IMR-90 (cell line): Measurements from ENCODE around the gene TSPAN17. TPM values are rescaled to one million over a fixed set of nuclear protein-coding genes. Genes with fewer than 3 reads are reported as not detected.

Experiments
- ATAC-seq: fragments of 200-7000 bp; cut with Tn5 transposase; 2 replicates; pipeline ENCODE4 v1.9.1; 2020; ENCODE audit warnings: low read depth, mild to moderate bottlenecking, moderate library complexity
- BruUV-seq: library from RNA; stranded (reverse); fragments of 400-500 nt; replicated peaks from 2 replicates; lab custom pipeline; 2021; lab: Mats Ljungman, UMichigan
- CTCF ChIA-PET: fragments of 300-600 bp; formaldehyde crosslinking; extraction: SDS; loops from one replicate; lab custom pipeline; 2021; ENCODE audit warnings: antibody characterized with exemption; lab: Yijun Ruan, JAX
- POLR2A ChIA-PET: fragments of 300-600 bp; sonication (Branson Sonifier 250); formaldehyde crosslinking; loops from one replicate; lab custom pipeline; 2022; ENCODE audit warnings: antibody characterized with exemption; ENCODE audit not compliant: unreplicated experiment; lab: Charles Lee
- DNase-seq: peaks from one replicate; pipeline ENCODE4 v3.0.0; 2013
- H2AFZ ChIP-seq: replicated peaks from 2 replicates; pipeline ENCODE3; 2013; ENCODE audit warnings: low read length, mild to moderate bottlenecking; ENCODE audit not compliant: poor library complexity
- H2AK5ac ChIP-seq: 2 replicates; pipeline ENCODE4 v1.6.1; 2013; ENCODE audit warnings: low read depth, low read length, inconsistent platforms
- H2AK9ac ChIP-seq: replicated peaks from 2 replicates; pipeline ENCODE3; 2013; ENCODE audit warnings: mild to moderate bottlenecking, low read depth, low read length, moderate library complexity; ENCODE audit not compliant: poor library complexity
- H2BK120ac ChIP-seq: 2 replicates; pipeline ENCODE4 v1.6.1; 2013; ENCODE audit warnings: low read depth, low read length, inconsistent platforms
- H2BK15ac ChIP-seq: 3 replicates; pipeline ENCODE4 v1.6.1; 2013; ENCODE audit warnings: low read depth, low read length, inconsistent platforms
- H2BK20ac ChIP-seq: 2 replicates; pipeline ENCODE4 v1.6.1; 2013; ENCODE audit warnings: low read depth, mild to moderate bottlenecking, inconsistent platforms, low read length, moderate library complexity
- H2BK5ac ChIP-seq: 2 replicates; pipeline ENCODE4 v1.6.1; 2013; ENCODE audit warnings: mild to moderate bottlenecking, low read depth, low read length, inconsistent platforms; ENCODE audit not compliant: poor library complexity, severe bottlenecking
- H3K14ac ChIP-seq: replicated peaks from 2 replicates; pipeline ENCODE4 v1.6.1; 2013; ENCODE audit warnings: low read depth, low read length, inconsistent platforms
- H3K18ac ChIP-seq: 2 replicates; pipeline ENCODE4 v1.6.1; 2013; ENCODE audit warnings: low read depth, low read length, control low read depth
- H3K23ac ChIP-seq: 2 replicates; pipeline ENCODE4 v1.6.1; 2013; ENCODE audit warnings: low read depth, low read length, inconsistent platforms
- H3K27ac ChIP-seq: 2 replicates; pipeline ENCODE4 v1.5.1; 2013; ENCODE audit warnings: mild to moderate bottlenecking, control low read depth, low read length; ENCODE audit not compliant: insufficient read depth
- H3K27me3 ChIP-seq: 2 replicates; pipeline ENCODE4 v1.6.1; 2013; ENCODE audit warnings: low read length; ENCODE audit not compliant: control insufficient read depth, insufficient read depth
- H3K36me3 ChIP-seq: 2 replicates; pipeline ENCODE4 v1.6.1; 2013; ENCODE audit warnings: low read length, mixed read lengths; ENCODE audit not compliant: control insufficient read depth, insufficient read depth
- H3K4ac ChIP-seq: 2 replicates; pipeline ENCODE4 v1.6.1; 2013; ENCODE audit warnings: low read depth, low read length, inconsistent platforms
- H3K4me1 ChIP-seq: 2 replicates; pipeline ENCODE4 v1.6.1; 2013; ENCODE audit warnings: low read length, mixed read lengths; ENCODE audit not compliant: control insufficient read depth, insufficient read depth
- H3K4me2 ChIP-seq: 2 replicates; pipeline ENCODE4 v1.6.1; 2013; ENCODE audit warnings: low read depth, mild to moderate bottlenecking, control low read depth, low read length, moderate library complexity
- H3K4me3 ChIP-seq: 2 replicates; pipeline ENCODE4 v1.5.1; 2013; ENCODE audit warnings: low read depth, mild to moderate bottlenecking, control low read depth, low read length, moderate library complexity; ENCODE audit not compliant: insufficient read depth
- H3K56ac ChIP-seq: 2 replicates; pipeline ENCODE4 v1.6.1; 2013; ENCODE audit warnings: low read length, inconsistent platforms; ENCODE audit not compliant: insufficient read depth; ENCODE audit errors: extremely low read depth
- H3K79me1 ChIP-seq, 2 experiments: 2 replicates each; pipeline ENCODE4 v1.6.1; 2013; ENCODE audit warnings: low read length in 2 of 2, inconsistent platforms in 1 of 2, low read depth in 1 of 2
- H3K9ac ChIP-seq: 2 replicates; pipeline ENCODE4 v1.6.1; 2013; ENCODE audit warnings: low read depth, low read length, control low read depth
- H3K9me1 ChIP-seq: 2 replicates; pipeline ENCODE4 v1.6.1; 2013; ENCODE audit warnings: low read length, inconsistent platforms; ENCODE audit not compliant: insufficient read depth
- H3K9me3 ChIP-seq: 2 replicates; pipeline ENCODE4 v1.6.1; 2013; ENCODE audit warnings: low read length; ENCODE audit not compliant: control insufficient read depth, insufficient read depth
- H4K20me1 ChIP-seq: 2 replicates; pipeline ENCODE4 v1.6.1; 2013; ENCODE audit warnings: low read length, inconsistent platforms; ENCODE audit not compliant: insufficient read depth
- H4K5ac ChIP-seq: 2 replicates; pipeline ENCODE4 v1.6.1; 2013; ENCODE audit warnings: mild to moderate bottlenecking, low read depth, low read length, control low read depth
- H4K8ac ChIP-seq, 2 experiments: 2 replicates each; pipeline ENCODE4 v1.6.1; 2013; ENCODE audit warnings: low read depth in 2 of 2, low read length in 2 of 2, control low read depth in 1 of 2, inconsistent platforms in 1 of 2
- H4K91ac ChIP-seq: 2 replicates; pipeline ENCODE4 v1.6.1; 2013; ENCODE audit warnings: low read depth, low read length, inconsistent platforms; ENCODE audit not compliant: insufficient read depth
- RAD21 ChIP-seq: IDR thresholded peaks from 2 replicates; pipeline ENCODE4 v1.6.1; 2012; ENCODE audit warnings: low read length, improper control_type of control experiment
- WGBS, 2 experiments: methylation state at CpG; one replicate each; pipeline versions ENCODE4 v1.1.5 to v1.1.7; 2013; ENCODE audit warnings: missing lambda C conversion rate in 2 of 2; ENCODE audit not compliant: insufficient read length in 1 of 2; ENCODE audit errors: extremely low coverage in 2 of 2; 5-methylcytosine and 5-hydroxymethylcytosine counted together
- dilution Hi-C: fragments of 300-500 bp; cut with HindIII; formaldehyde crosslinking; loops from one replicate; pipeline ENCODE4 v1.14.3; 2018; ENCODE audit warnings: low sequenced_read_pairs; ENCODE audit not compliant: unreplicated experiment
- in situ Hi-C: fragments of 300-500 bp; cut with MboI; formaldehyde crosslinking; loops from 3 replicates; pipeline ENCODE4 v1.14.3; 2019; ENCODE audit warnings: low sequenced_read_pairs, inconsistent platforms, mixed read lengths
- intact Hi-C: fragments of 100-400 bp; cut with micrococcal nuclease; formaldehyde crosslinking; loops from 2 replicates; pipeline ENCODE4 v1.10.0; 2022
- polyA plus RNA-seq, 3 experiments: library from polyadenylated mRNA; depleted of rRNA; stranded (reverse); fragments of >200 nt; gene quantifications; 2 replicates each; pipeline ENCODE4 v1.2.3, GENCODE V29; 2012; ENCODE audit warnings: low replicate concordance in 1 of 3
- total RNA-seq: library from RNA; depleted of rRNA; stranded (reverse); fragments of >200 nt; gene quantifications from 2 replicates; pipeline ENCODE4 v1.2.3, GENCODE V29; 2012

Gene TSPAN17
- total and polyA plus RNA-seq, 2 of the 4 experiments (the other 2 are of a cell fraction): 34.2 to 41.6 TPM

DNA sequence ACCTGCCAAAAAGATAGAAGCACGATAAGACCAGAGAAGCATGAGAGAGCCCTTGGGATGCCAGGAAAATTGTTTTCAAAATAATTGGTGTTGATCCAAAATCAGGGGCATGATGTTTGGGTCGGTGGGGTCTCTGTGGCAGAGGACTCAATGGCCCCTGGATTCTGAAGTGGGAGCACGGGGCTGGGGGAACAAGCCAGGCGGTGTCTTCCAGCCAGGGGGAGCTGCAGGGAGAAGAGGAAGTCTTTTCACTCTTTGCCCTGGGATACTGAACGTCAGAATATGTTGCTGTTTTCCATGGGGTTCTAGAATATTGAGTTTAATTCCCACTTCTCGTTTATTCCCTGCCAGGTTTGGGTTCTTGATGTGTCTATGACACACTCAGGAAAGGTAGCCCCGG is 20.4 kb downstream of the TSPAN17 start:
- Histone ChIP-seq H3K4me2 (no peak overlapping the region), H3K14ac (no peak overlapping the region), H3K4me1 (no peaks in the 10 kb centered on the region), H2AK5ac (no peak overlapping the region), H3K79me1 (no peaks in the 10 kb centered on the region), H2BK20ac (no peak overlapping the region), H3K9me1 (no peaks in the 10 kb centered on the region), H2BK120ac (no peak overlapping the region), H4K8ac (no peak overlapping the region), H2BK5ac (no peak overlapping the region), H3K36me3 (no peaks in the 10 kb centered on the region), H3K4me3 (no peak overlapping the region), H3K56ac (no peak overlapping the region), H4K5ac (no peak overlapping the region), H4K91ac (no peak overlapping the region), H3K4ac (no peak overlapping the region), H3K18ac (no peak overlapping the region), H3K9ac (no peak overlapping the region), H2AK9ac (no peak overlapping the region), H3K9me3 (0 out of 2 replicates have a peak, but pooled peaks cover 2% of the 10 kb centered on the region), H3K27ac (no peak overlapping the region), H4K20me1 (no peaks in the 10 kb centered on the region; the same call in 1 of the 2 replicates), H2BK15ac (no peak overlapping the region), H3K23ac (no peak overlapping the region), H2AFZ (no peak overlapping the region), H3K27me3 (peaks cover 60% of the 10 kb centered on the region)
- dilution Hi-C loops (no loop called here), in situ Hi-C loops (no loop called here), intact Hi-C loops (loop anchor here (10.0 kb wide), 1 partner anchor 147 kb away; the partner anchor contains the start of gene UNC5A)
- no TSS peak for BruUV-seq
- ATAC-seq (no peak), DNase-seq (no peak)
- ChIA-PET CTCF (no interaction called here), POLR2A (no interaction called here)
- TF ChIP-seq RAD21: no peak
- 80% methylated on average over 1 of the region's 7 CpGs; no CpG with 5 or more reads in 1 of the 2 experiments for WGBS, 2 experiments
